ENCODE results near the gene IFIT1. TPM values are rescaled to one million over a fixed set of nuclear protein-coding genes. Genes with fewer than 3 reads are reported as not detected.

The IFIT1 gene
- total and polyA plus RNA-seq, 9 of the 15 experiments (the other 6 are each of a cell fraction or from before 2014, with no cell fraction given): 0.03 to 0.40 (median 0.18) TPM

- BruUV-seq (replicated peaks): no TSS peak
- no peak for ATAC-seq
- intact Hi-C loops (cut with micrococcal nuclease) (no loop called here), in situ Hi-C loops (cut with MboI) (loop anchor here (25.0 kb wide), 1 partner anchor 1422 kb away; the partner anchor contains the start of genes HTR7 and RPP30)
- POLR2A ChIA-PET: no interaction called here
- WGBS (ENCODE audit: insufficient coverage, low coverage, missing lambda C conversion rate): 0% methylated on average over 4 of the region's 4 CpGs
- no peak overlapping the region for H3K4me3 ChIP-seq
- H2AFZ ChIP-seq (ENCODE audit: low read depth, low read length): no peak overlapping the region
- H4K20me1 ChIP-seq (replicated peaks; ENCODE audit: control insufficient read depth, insufficient read depth, low read length): no peaks in the 10 kb centered on the region
- no peaks in the 10 kb centered on the region for H3K79me2 ChIP-seq (ENCODE audit: control insufficient read depth, insufficient read depth, low read length)
- H3K27me3 ChIP-seq (ENCODE audit: control insufficient read depth in 2 of 2, insufficient read depth in 2 of 2, low read length in 2 of 2): no peaks in the 10 kb centered on the region
- no peak overlapping the region for H3K27ac ChIP-seq (ENCODE audit: extremely low read depth, low read depth, low read length)
- H3K4me1 ChIP-seq (replicated peaks in 1 of 2; ENCODE audit: control insufficient read depth in 2 of 2, insufficient read depth in 2 of 2, low read length in 2 of 2): no peaks in the 10 kb centered on the region
- CTCF ChIA-PET (ENCODE audit: low intra/inter-chr PET ratio): no interaction called here
- no peaks in the 10 kb centered on the region for H3K9me1 ChIP-seq (ENCODE audit: control insufficient read depth, insufficient read depth, low read length)
- no peaks in the 10 kb centered on the region for H3K36me3 ChIP-seq (ENCODE audit: control insufficient read depth, insufficient read depth, low read length)
- FAIRE-seq: no peak
- no peak overlapping the region for H3K9ac ChIP-seq (ENCODE audit: insufficient read depth in 1 of 2, low read depth in 2 of 2, low read length in 2 of 2)
- no peak overlapping the region for H3K4me2 ChIP-seq (ENCODE audit: insufficient read depth, low read length)
- TF ChIP-seq POLR2A (conservative IDR thresholded peaks at IDR 0.05): no peak
- TF ChIP-seq ZNF347 (CRISPR knock-in tag; IDR thresholded peaks at IDR 0.05; ENCODE audit: low read depth): no peak
- TF ChIP-seq TAL1 (IDR thresholded peaks at IDR 0.05): no peak
- DNase-seq (ENCODE audit: extremely low read depth in 1 of 4, low spot score in 3 of 4): no peak
- no peaks in the 10 kb centered on the region for H3K9me3 ChIP-seq (replicated peaks; ENCODE audit: control insufficient read depth, insufficient read depth, low read depth, low read length)
These were observed 48.0 kb downstream of the IFIT1 start for GRCh38 chr10:89440226-89441009.

- DNase-seq (ENCODE audit: extremely low read depth in 1 of 4, low spot score in 3 of 4): no peak
- 0% methylated on average over 1 of the region's 1 CpG for WGBS (ENCODE audit: insufficient coverage, low coverage, missing lambda C conversion rate)
- Histone ChIP-seq H3K79me2 (ENCODE audit: control insufficient read depth, insufficient read depth, low read length) (no peaks in the 10 kb centered on the region), H3K9me1 (ENCODE audit: control insufficient read depth, insufficient read depth, low read length) (no peaks in the 10 kb centered on the region), H4K20me1 (replicated peaks; ENCODE audit: control insufficient read depth, insufficient read depth, low read length) (no peaks in the 10 kb centered on the region), H3K4me3 (no peak overlapping the region), H2AFZ (ENCODE audit: low read depth, low read length) (no peak overlapping the region), H3K27ac (ENCODE audit: extremely low read depth, low read depth, low read length) (no peak overlapping the region), H3K36me3 (ENCODE audit: control insufficient read depth, insufficient read depth, low read length) (no peaks in the 10 kb centered on the region), H3K9me3 (replicated peaks; ENCODE audit: control insufficient read depth, insufficient read depth, low read depth, low read length) (no peaks in the 10 kb centered on the region), H3K27me3 (ENCODE audit: control insufficient read depth in 2 of 2, insufficient read depth in 2 of 2, low read length in 2 of 2) (no peaks in the 10 kb centered on the region), H3K4me2 (ENCODE audit: insufficient read depth, low read length) (no peak overlapping the region), H3K4me1 (replicated peaks in 1 of 2; ENCODE audit: control insufficient read depth in 2 of 2, insufficient read depth in 2 of 2, low read length in 2 of 2) (no peaks in the 10 kb centered on the region), H3K9ac (ENCODE audit: insufficient read depth in 1 of 2, low read depth in 2 of 2, low read length in 2 of 2) (no peak overlapping the region)
- FAIRE-seq: no peak
- POLR2A ChIA-PET: no interaction called here
- no peak for ATAC-seq
- intact Hi-C loops (cut with micrococcal nuclease): no loop called here
- no TSS peak for BruUV-seq (replicated peaks)
- CTCF ChIA-PET (ENCODE audit: low intra/inter-chr PET ratio): no interaction called here
- in situ Hi-C loops (cut with MboI): loop anchor here (25.0 kb wide), 1 partner anchor 1420 kb away; the partner anchor contains the start of genes HTR7 and RPP30
- no peak for TF ChIP-seq MBD1 (CRISPR knock-in tag; IDR thresholded peaks at IDR 0.05)
- TF ChIP-seq NFIC (IDR thresholded peaks at IDR 0.05): no peak
- no peak for TF ChIP-seq SLC30A9 (CRISPR knock-in tag; IDR thresholded peaks at IDR 0.05)
- TF ChIP-seq HBP1 (CRISPR knock-in tag; IDR thresholded peaks at IDR 0.05): no peak
- no peak for TF ChIP-seq SAP30 (IDR thresholded peaks at IDR 0.05; ENCODE audit: borderline replicate concordance, insufficient read depth, low read depth, low read length, poor library complexity, severe bottlenecking)
- TF ChIP-seq DMBX1 (CRISPR knock-in tag; IDR thresholded peaks at IDR 0.05; ENCODE audit: borderline replicate concordance): no peak
- no peak for TF ChIP-seq EP400 (IDR thresholded peaks at IDR 0.05)
- no peak for TF ChIP-seq NR3C1 (CRISPR knock-in tag; IDR thresholded peaks at IDR 0.05)
- no peak for TF ChIP-seq ZKSCAN3 (CRISPR knock-in tag; IDR thresholded peaks at IDR 0.05)
- no peak for TF ChIP-seq MCM5 (IDR thresholded peaks at IDR 0.05; ENCODE audit: low read depth)
- TF ChIP-seq RBM25 (IDR thresholded peaks at IDR 0.05; ENCODE audit: low read depth, low read length, severe bottlenecking): no peak
These were observed 49.9 kb downstream of the IFIT1 start for GRCh38 chr10:89442289-89442688.
